H1 (cell line): ENCODE results near the gene PRSS12. TPM values are rescaled to one million over a fixed set of nuclear protein-coding genes. Genes with fewer than 3 reads are reported as not detected.

Experiments
- CTCF ChIA-PET: fragments of 300-600 bp; sonication (Branson Sonifier 250); formaldehyde crosslinking; loops from one replicate; lab custom pipeline; 2021; ENCODE audit not compliant: partially characterized antibody; lab: Charles Lee
- POLR2A ChIA-PET: fragments of 300-600 bp; sonication (Branson Sonifier 250); formaldehyde crosslinking; loops from one replicate; lab custom pipeline; 2021; ENCODE audit warnings: inconsistent platforms; ENCODE audit not compliant: partially characterized antibody; lab: Charles Lee
- DNase-seq, 2 experiments: peaks; one replicate each; pipeline versions ENCODE4 v3.0.0 to v3.0.0-alpha.2; 2010 to 2022; ENCODE audit warnings: low spot score in 2 of 2, low read depth in 1 of 2, mixed read lengths in 1 of 2
- FAIRE-seq: peaks from 2 replicates; lab custom pipeline; 2011; peaks lifted over from hg19 to GRCh38; lab: Jason Lieb, UNC
- H2AFZ ChIP-seq: 2 replicates; pipeline ENCODE4 v1.8.1; 2012; ENCODE audit warnings: low read length, inconsistent platforms
- H2AK5ac ChIP-seq: 2 replicates; pipeline ENCODE4 v1.6.1; 2013; ENCODE audit warnings: low read depth, low read length
- H2BK120ac ChIP-seq: replicated peaks from 2 replicates; pipeline ENCODE3; 2013; ENCODE audit warnings: low read depth, low read length, inconsistent platforms
- H2BK12ac ChIP-seq: 2 replicates; pipeline ENCODE4 v1.6.1; 2013; ENCODE audit warnings: low read depth, low read length
- H2BK15ac ChIP-seq: 2 replicates; pipeline ENCODE4 v1.6.1; 2013; ENCODE audit warnings: low read length
- H2BK20ac ChIP-seq: 2 replicates; pipeline ENCODE4 v1.6.1; 2013; ENCODE audit warnings: low read length
- H2BK5ac ChIP-seq: 2 replicates; pipeline ENCODE4 v1.6.1; 2013; ENCODE audit warnings: low read depth, low read length
- H3K14ac ChIP-seq: 2 replicates; pipeline ENCODE4 v1.6.1; 2013; ENCODE audit warnings: inconsistent platforms; ENCODE audit not compliant: insufficient read length
- H3K18ac ChIP-seq: 2 replicates; pipeline ENCODE4 v1.6.1; 2013; ENCODE audit warnings: low read length; ENCODE audit errors: extremely low read depth
- H3K23ac ChIP-seq: 2 replicates; pipeline ENCODE4 v1.6.1; 2013; ENCODE audit warnings: inconsistent platforms; ENCODE audit not compliant: insufficient read length
- H3K23me2 ChIP-seq: 2 replicates; pipeline ENCODE4 v1.6.1; 2013; ENCODE audit warnings: low read depth, low read length
- H3K27ac ChIP-seq: 2 replicates; pipeline ENCODE4 v1.6.1; 2011; ENCODE audit warnings: low read depth, low read length, inconsistent platforms
- H3K27me3 ChIP-seq, 4 experiments: replicated peaks in 1 of 4; 1 replicate in 1 of 4; 2 replicates in 3 of 4; pipeline versions ENCODE4 v1.6.1 to v1.8.1; 2011 to 2013; ENCODE audit warnings: low read length in 3 of 4, mild to moderate bottlenecking in 3 of 4, inconsistent platforms in 2 of 4, mixed read lengths in 2 of 4, moderate library complexity in 1 of 4; ENCODE audit not compliant: control insufficient read depth in 3 of 4, insufficient read depth in 3 of 4; ENCODE audit errors: extremely low read depth in 1 of 4
- H3K36me3 ChIP-seq, 4 experiments: 2 replicates each; pipeline versions ENCODE4 v1.6.1 to v1.8.1; 2011 to 2013; ENCODE audit warnings: mild to moderate bottlenecking in 4 of 4, low read length in 3 of 4, moderate library complexity in 2 of 4, control low read depth in 1 of 4, inconsistent platforms in 1 of 4; ENCODE audit not compliant: insufficient read depth in 4 of 4, control insufficient read depth in 2 of 4
- H3K4ac ChIP-seq: replicated peaks from 2 replicates; pipeline ENCODE3; 2013; ENCODE audit warnings: low read length, low read depth, mixed read lengths, inconsistent platforms; ENCODE audit not compliant: insufficient read length
- H3K4me1 ChIP-seq, 4 experiments: replicated peaks in 1 of 4; 1 replicate in 1 of 4; 2 replicates in 3 of 4; pipeline versions ENCODE4 v1.6.1 to v1.8.1; 2011 to 2013; ENCODE audit warnings: low read length in 3 of 4, inconsistent platforms in 2 of 4, mixed read lengths in 1 of 4; ENCODE audit not compliant: insufficient read depth in 4 of 4, control insufficient read depth in 3 of 4
- H3K4me2 ChIP-seq, 2 experiments: 2 replicates each; pipeline versions ENCODE4 v1.6.1 to v1.8.1; 2011 to 2013; ENCODE audit warnings: low read depth in 2 of 2, low read length in 2 of 2, control low read depth in 1 of 2, inconsistent platforms in 1 of 2, mild to moderate bottlenecking in 1 of 2; ENCODE audit not compliant: insufficient read depth in 1 of 2
- H3K4me3 ChIP-seq, 4 experiments: fragments of 200-600, 300-600 bp in 1 of 4; sonication (generic), shearing (Covaris generic), sonication (Bioruptor Twin) in 1 of 4; 2 replicates each; pipeline versions ENCODE4 v1.5.1 to v1.8.1; 2011 to 2016; ENCODE audit warnings: low read length in 4 of 4, low read depth in 3 of 4, control low read depth in 2 of 4, inconsistent platforms in 2 of 4, mild to moderate bottlenecking in 2 of 4, mixed read lengths in 1 of 4, moderate library complexity in 1 of 4; ENCODE audit not compliant: insufficient read depth in 2 of 4; ENCODE audit errors: extremely low read depth in 1 of 4
- H3K56ac ChIP-seq: replicated peaks from 2 replicates; pipeline ENCODE3; 2013; ENCODE audit warnings: low read depth, mild to moderate bottlenecking, mixed read lengths, low read length, inconsistent platforms; ENCODE audit not compliant: insufficient read length
- H3K79me1 ChIP-seq: 2 replicates; pipeline ENCODE4 v1.6.1; 2013; ENCODE audit warnings: low read depth, low read length, control low read depth
- H3K79me2 ChIP-seq, 2 experiments: 2 replicates each; pipeline versions ENCODE4 v1.6.1 to v1.8.1; 2012 to 2013; ENCODE audit warnings: low read length in 2 of 2, mild to moderate bottlenecking in 2 of 2, inconsistent platforms in 1 of 2; ENCODE audit not compliant: insufficient read depth in 2 of 2, control insufficient read depth in 1 of 2
- H3K9ac ChIP-seq, 4 experiments: replicated peaks in 1 of 4; 1 replicate in 1 of 4; 2 replicates in 3 of 4; pipeline versions ENCODE4 v1.6.1 to v1.8.1; 2011 to 2013; ENCODE audit warnings: low read depth in 3 of 4, low read length in 3 of 4, control low read depth in 2 of 4, mild to moderate bottlenecking in 2 of 4, moderate library complexity in 2 of 4, inconsistent platforms in 1 of 4; ENCODE audit errors: extremely low read depth in 1 of 4
- H3K9me3 ChIP-seq, 2 experiments: 2 replicates each; pipeline versions ENCODE4 v1.6.1 to v1.8.1; 2012 to 2013; ENCODE audit warnings: mild to moderate bottlenecking in 2 of 2, moderate library complexity in 2 of 2, control low read depth in 1 of 2, inconsistent platforms in 1 of 2, low read depth in 1 of 2, low read length in 1 of 2, mixed read lengths in 1 of 2; ENCODE audit not compliant: insufficient read depth in 2 of 2
- H4K20me1 ChIP-seq, 2 experiments: replicated peaks in 1 of 2; 2 replicates each; pipeline versions ENCODE3 to v1.8.1; 2011 to 2013; ENCODE audit warnings: inconsistent platforms in 2 of 2, low read length in 2 of 2, mild to moderate bottlenecking in 1 of 2; ENCODE audit not compliant: insufficient read depth in 2 of 2, control insufficient read depth in 1 of 2
- H4K5ac ChIP-seq: 2 replicates; pipeline ENCODE4 v1.6.1; 2013; ENCODE audit warnings: low read length, low read depth, mixed read lengths, inconsistent platforms; ENCODE audit not compliant: insufficient read length
- H4K8ac ChIP-seq: 2 replicates; pipeline ENCODE4 v1.8.0; 2013; ENCODE audit warnings: mild to moderate bottlenecking, moderate library complexity, low read length, inconsistent platforms; ENCODE audit not compliant: insufficient read depth; ENCODE audit errors: extremely low read depth
- H4K91ac ChIP-seq: replicated peaks from 2 replicates; pipeline ENCODE3; 2013; ENCODE audit warnings: low read length, mixed read lengths, inconsistent platforms; ENCODE audit not compliant: insufficient read length
- CHD1 ChIP-seq: IDR thresholded peaks from 2 replicates; pipeline ENCODE4 v1.6.1; 2012; ENCODE audit warnings: low read depth, low read length, improper control_type of control experiment
- CREB1 ChIP-seq: IDR thresholded peaks from 2 replicates; pipeline ENCODE4 v1.6.1; 2012; ENCODE audit warnings: inconsistent platforms
- EP300 ChIP-seq, 2 experiments: IDR thresholded peaks; 1 replicate in 1 of 2; 2 replicates in 1 of 2; pipeline ENCODE4 v1.6.1; 2011 to 2012; ENCODE audit warnings: low read depth in 2 of 2, low read length in 2 of 2, mild to moderate bottlenecking in 2 of 2, borderline replicate concordance in 1 of 2, inconsistent platforms in 1 of 2, moderate library complexity in 1 of 2
- EZH2 ChIP-seq: fragments of 200-600 bp; sonication (generic); IDR thresholded peaks from 2 replicates; pipeline ENCODE4 v1.7.1; 2012; ENCODE audit warnings: low read depth, mild to moderate bottlenecking, moderate library complexity, low read length, inconsistent platforms; ENCODE audit not compliant: severe bottlenecking
- GABPA ChIP-seq: IDR thresholded peaks from 2 replicates; pipeline ENCODE4 v1.6.1; 2011; ENCODE audit warnings: mild to moderate bottlenecking, low read length, moderate library complexity, borderline replicate concordance; ENCODE audit not compliant: insufficient read depth
- KDM5A ChIP-seq: fragments of 200-600 bp; IDR thresholded peaks from 2 replicates; pipeline ENCODE4 v1.7.1; 2012; ENCODE audit warnings: mild to moderate bottlenecking, low read length, inconsistent platforms, mixed read lengths
- RFX5 ChIP-seq: IDR thresholded peaks from 2 replicates; pipeline ENCODE4 v1.6.1; 2011; ENCODE audit warnings: low read depth, low read length, improper control_type of control experiment, borderline replicate concordance
- TAF1 ChIP-seq: IDR thresholded peaks from 2 replicates; pipeline ENCODE4 v1.6.1; 2011; ENCODE audit warnings: mild to moderate bottlenecking, low read depth, low read length
- TBP ChIP-seq: IDR thresholded peaks from 2 replicates; pipeline ENCODE4 v1.6.1; 2011; ENCODE audit warnings: low read depth, low read length, improper control_type of control experiment
- WGBS, 2 experiments: shearing (Covaris generic) in 1 of 2; methylation state at CpG; one replicate each; pipeline versions ENCODE4 v1.1.6 to v1.1.7; 2013 to 2015; ENCODE audit warnings: low lambda C conversion rate in 2 of 2, mixed read lengths in 2 of 2, inconsistent platforms in 1 of 2, low coverage in 1 of 2, missing lambda C conversion rate in 1 of 2; ENCODE audit not compliant: insufficient replicate concordance in 2 of 2, insufficient coverage in 1 of 2, insufficient read length in 1 of 2; ENCODE audit errors: extremely low coverage in 1 of 2, missing lambda C conversion rate in 1 of 2; 5-methylcytosine and 5-hydroxymethylcytosine counted together
- polyA plus RNA-seq, 7 experiments: library from polyadenylated mRNA; depleted of rRNA in 3 of 7; stranded (reverse) in 5 of 7; unstranded in 2 of 7; fragments of >200 nt in 5 of 7; fragments of 200-250 nt in 2 of 7; gene quantifications; 1 replicate in 5 of 7; 2 replicates in 1 of 7; 4 replicates in 1 of 7; pipeline versions ENCODE4 v1.2.1 to v1.2.3, GENCODE V29; 2011 to 2013; ENCODE audit warnings: missing spikeins in 2 of 7, mixed read lengths in 2 of 7
- total RNA-seq: library from RNA; stranded (reverse); fragmentation: NEBNext Ultra II Directional; extraction: Animal tissue kit (Norgen Biotek cat#: 25700); gene quantifications from 2 replicates; pipeline ENCODE4 v1.2.1, GENCODE V29; 2021
- TF ChIP-seq, protein P1 (sequence below): IDR thresholded peaks from 2 replicates; pipeline ENCODE4 v1.6.1; 2012; ENCODE audit warnings: inconsistent platforms

PRSS12 gene
- total and polyA plus RNA-seq, 2 of the 8 experiments (the other 6 are each of a cell fraction or from before 2014, with no cell fraction given) = 2.6 to 9.3 TPM

DNA sequence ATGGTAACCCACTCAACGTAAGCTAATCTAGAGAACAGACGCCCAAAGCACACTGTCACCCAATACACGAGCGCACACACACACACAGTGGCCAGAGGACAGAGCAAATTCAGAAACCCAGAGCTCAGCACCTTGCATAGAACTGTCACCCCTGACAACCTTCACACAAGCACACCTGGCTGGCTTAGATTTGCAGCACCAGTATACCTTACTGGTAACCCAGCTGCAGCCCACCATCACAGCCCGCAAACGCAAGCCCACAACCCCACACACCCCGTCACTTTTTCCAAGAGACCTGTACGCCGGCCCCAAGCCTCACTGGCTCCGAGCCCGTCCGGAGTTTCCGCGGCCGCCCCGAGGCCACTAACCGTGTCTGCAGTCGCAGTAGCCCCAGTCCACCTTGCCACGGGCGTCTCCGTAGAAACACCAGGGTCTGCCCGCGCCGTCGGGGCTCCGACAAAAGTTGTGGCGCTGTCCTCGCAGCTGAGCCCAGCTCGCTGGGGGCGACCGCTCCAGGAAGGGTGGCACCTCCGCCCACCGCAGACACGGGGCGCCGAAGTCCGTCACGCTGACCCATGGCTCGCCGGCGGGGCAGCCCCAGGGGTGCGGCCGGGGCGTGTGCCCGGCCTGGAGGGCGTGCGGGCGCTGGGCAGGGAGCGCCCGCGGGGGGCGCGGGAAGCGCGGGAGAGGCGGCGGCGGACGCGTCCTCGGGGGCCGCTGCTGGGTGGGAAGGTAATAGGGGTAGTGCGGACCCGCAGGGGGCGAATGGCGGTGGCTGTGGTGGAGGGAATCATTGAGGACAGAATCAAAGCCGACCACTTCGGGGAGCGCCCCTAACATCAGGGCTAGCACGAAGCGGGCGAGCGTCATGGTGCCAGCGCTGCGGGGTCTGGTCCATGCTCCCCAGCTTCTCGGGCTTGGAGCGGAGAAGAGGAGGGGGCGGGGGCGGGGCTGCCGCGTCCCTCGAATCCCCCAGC, 664 bp downstream of the PRSS12 start:
- Histone ChIP-seq H3K27ac (no peak overlapping the region), H4K5ac (no peak overlapping the region), H2BK15ac (no peak overlapping the region), H2BK120ac (no peak overlapping the region), H3K18ac (peak overlapping the region; percentile 65), H2AK5ac (no peak overlapping the region), H3K79me1 (no peaks in the 10 kb centered on the region), H3K27me3 (peaks cover 0 to 15% (median 10%) of the 10 kb centered on the region in 4 experiments; a peak in 5 of 7 replicates), H4K91ac (no peak overlapping the region), H3K9ac (peak overlapping the region in 2 of 4 experiments; percentile 8 to 35; a peak in 2 of 7 replicates), H3K4ac (no peak overlapping the region), H3K4me1 (peaks cover 0 to 7% (median 0%) of the 10 kb centered on the region in 4 experiments; a peak in 3 of 7 replicates), H3K23ac (no peak overlapping the region), H4K20me1 (no peaks in the 10 kb centered on the region), H3K14ac (no peak overlapping the region), H3K36me3 (no peaks in the 10 kb centered on the region), H3K4me2 (peak overlapping the region; percentile 60 to 81), H3K9me3 (no peaks in the 10 kb centered on the region), H3K4me3 (peak overlapping the region; percentile 45 to 67 (median 57)), H2BK5ac (no peak overlapping the region), H3K56ac (peak overlapping the region; percentile 48), H2BK20ac (no peak overlapping the region), H2BK12ac (peak overlapping the region; percentile 71; the same call in 1 of the 2 replicates), H3K79me2 (no peaks in the 10 kb centered on the region), H2AFZ (peak overlapping the region; percentile 87; the same call in 1 of the 2 replicates), H3K23me2 (peaks cover 8% of the 10 kb centered on the region; the same call in 1 of the 2 replicates), H4K8ac (peak overlapping the region; percentile 80)
- DNase-seq (peak in 1 of 2 experiments; percentile 71), FAIRE-seq (no peak)
- CTCF ChIA-PET = interaction anchor here (0.8 to 6.0 kb wide), 15 partner anchors 10 to 73 kb away, joined by 3 to 62 read pairs (median 4); no protein-coding TSS in a partner anchor
- POLR2A ChIA-PET = interaction anchor here (0.9 to 1.6 kb wide), 3 partner anchors 9 to 73 kb away, joined by 4 to 8 read pairs (median 6); no protein-coding TSS in a partner anchor
- 9% methylated on average over 55 of the region's 82 CpGs; no CpG with 5 or more reads in 1 of the 2 experiments for WGBS, 2 experiments
- TF ChIP-seq TBP (no peak; the same call in 1 of the 2 replicates), CHD1 (no peak), KDM5A (no peak), TAF1 (no peak), EP300 (IDR thresholded peaks at IDR 0.05; ENCODE audit: borderline replicate concordance in 1 of 2, low read depth in 2 of 2, low read length in 2 of 2) (no peak), CREB1 (no peak), GABPA (no peak), RFX5 (no peak), EZH2 (peak; percentile 61)
- TF ChIP-seq, protein P1, sequence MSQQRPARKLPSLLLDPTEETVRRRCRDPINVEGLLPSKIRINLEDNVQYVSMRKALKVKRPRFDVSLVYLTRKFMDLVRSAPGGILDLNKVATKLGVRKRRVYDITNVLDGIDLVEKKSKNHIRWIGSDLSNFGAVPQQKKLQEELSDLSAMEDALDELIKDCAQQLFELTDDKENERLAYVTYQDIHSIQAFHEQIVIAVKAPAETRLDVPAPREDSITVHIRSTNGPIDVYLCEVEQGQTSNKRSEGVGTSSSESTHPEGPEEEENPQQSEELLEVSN = peak; percentile 34; the same call in 1 of the 2 replicates
